GM21529 (cell line): ENCODE data around the gene PNPO.
"Not testable (repeated sequence)": the region's sequence is repeated elsewhere in the genome, so short reads cannot be mapped to it uniquely, and the experiment has no call there.

Experiments
- ATAC-seq: cut with Tn5 transposase; IDR thresholded peaks from one replicate; pipeline ENCODE4 v1.9.1; 2021; ENCODE audit not compliant: unreplicated experiment

Gene PNPO

DNA sequence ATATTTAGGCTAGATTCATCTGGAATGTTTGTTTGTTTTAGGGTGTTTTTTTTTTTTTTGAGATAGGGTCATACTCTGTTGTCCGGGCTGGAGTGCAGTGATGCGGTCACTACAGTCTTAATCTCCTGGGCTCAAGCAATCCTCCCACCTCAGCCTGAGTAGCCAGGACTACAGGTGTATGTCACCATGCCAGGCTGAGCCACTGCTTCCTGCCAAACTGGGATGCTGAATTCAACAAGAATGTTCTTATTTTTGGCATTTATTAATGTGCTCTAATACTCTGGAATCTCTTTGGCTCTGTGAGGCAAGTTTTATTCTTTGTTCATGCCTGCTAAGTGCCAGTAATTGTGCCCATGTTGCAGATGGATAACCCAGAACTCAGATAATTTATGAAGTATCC lies 23.8 kb upstream of the PNPO start:
- no peak for ATAC-seq

DNA sequence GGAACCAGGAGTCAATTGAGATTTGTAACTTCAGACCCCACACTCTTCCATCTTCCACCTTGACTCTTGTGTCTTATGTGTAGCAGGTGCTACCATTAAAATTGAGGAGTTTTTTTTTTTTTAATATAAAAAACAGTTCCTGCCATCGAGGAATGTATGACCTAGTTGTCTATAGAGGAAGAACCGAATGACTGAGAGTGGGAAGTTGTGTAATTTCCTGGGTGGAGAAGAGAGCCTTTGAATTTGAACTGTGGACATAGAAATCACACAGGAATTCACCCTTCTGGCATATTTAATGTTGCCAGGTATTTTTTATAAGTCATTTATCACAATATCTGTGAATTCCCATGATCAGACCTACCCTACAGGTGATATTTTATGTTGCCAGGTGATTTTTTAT lies 23.4 kb upstream of the PNPO start:
- ATAC-seq: no peak

DNA sequence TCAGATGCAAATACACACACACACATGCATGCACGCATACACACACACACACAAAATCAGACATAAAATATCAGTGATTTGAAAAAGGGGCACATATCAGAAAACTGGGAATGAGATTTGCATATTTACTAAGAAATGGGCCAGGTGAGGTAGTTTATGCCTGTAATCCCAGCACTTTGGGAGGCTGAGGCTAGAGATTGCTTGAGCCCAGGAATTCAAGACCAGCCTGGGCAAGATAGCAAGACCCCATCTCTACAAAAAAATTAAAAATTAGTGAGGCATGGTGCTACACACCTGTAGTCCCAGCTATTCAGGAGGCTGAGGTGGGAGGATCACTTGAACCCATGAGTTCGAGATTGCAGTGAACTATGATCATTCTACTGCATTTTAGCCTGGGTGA lies 22.4 kb upstream of the PNPO start:
- no peak for ATAC-seq

DNA sequence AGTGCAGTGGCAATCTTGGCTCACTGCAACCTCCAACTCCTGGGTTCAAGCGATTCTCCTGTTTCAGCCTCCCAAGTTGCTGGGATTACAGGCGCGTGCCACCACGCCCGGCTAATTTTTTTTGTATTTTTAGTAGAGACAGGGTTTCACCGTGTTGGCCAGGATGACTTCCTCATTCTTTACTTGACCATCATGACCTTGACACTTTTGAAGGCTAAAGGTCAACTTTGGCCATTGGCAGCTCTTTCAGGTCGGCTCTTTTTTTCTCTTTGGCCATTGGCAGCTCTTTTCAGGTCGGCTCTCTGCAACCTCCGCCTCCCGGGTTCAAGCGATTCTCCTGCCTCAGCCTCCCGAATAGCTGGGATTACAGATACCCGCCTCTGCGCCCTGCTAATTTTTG lies 21.5 kb upstream of the PNPO start:
- ATAC-seq: not testable (repeated sequence)

DNA sequence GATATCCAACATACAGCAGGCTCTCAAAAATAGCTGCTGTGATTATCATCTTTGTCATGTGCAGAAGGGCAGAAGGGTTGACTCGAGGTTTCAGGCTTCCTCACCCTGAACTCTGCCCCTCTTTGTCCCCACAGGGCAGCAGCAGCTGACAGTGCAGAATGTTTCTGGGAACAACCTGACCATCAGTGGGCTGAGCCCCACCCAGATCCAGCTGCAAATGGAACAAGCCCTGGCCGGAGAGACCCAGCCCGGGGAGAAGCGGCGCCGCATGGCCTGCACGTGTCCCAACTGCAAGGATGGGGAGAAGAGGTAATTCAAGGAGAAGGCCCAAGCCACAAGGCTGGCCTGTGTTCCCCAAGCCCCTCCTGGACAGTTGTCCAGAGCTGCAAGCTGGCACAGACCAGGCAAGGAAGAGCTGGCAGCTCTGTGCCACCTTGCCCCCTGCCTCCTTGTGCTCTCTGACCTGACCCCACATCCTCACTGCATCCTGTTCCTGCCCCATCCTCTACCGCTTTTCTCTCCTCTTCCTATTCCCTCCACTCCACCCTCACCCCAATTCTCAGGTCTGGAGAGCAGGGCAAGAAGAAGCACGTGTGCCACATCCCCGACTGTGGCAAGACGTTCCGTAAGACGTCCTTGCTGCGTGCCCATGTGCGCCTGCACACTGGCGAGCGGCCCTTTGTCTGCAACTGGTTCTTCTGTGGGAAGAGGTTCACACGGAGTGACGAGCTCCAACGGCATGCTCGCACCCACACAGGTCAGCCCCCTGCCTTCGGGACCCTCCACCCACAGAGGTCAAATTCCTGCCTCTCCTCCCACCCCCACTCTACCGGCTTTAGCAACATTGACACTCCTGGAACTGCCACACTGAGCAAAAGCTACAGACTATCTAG lies 16.3 kb upstream of the PNPO start:
- no peak for ATAC-seq

DNA sequence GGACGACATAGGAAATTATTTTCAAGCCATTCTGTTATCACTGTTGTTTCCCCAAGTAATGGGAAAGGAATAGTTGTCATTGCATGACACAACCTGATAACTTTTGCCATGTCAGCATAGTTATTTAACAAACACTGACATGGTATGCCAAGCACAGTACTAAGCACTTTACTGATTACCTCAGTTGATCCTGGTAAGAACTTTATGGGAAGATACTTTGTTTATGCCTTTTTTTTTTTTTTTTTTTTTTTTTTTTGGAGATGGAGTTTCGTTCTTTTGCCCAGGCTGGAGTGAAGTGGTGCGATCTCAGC lies 15.7 kb upstream of the PNPO start:
- ATAC-seq: no peak

DNA sequence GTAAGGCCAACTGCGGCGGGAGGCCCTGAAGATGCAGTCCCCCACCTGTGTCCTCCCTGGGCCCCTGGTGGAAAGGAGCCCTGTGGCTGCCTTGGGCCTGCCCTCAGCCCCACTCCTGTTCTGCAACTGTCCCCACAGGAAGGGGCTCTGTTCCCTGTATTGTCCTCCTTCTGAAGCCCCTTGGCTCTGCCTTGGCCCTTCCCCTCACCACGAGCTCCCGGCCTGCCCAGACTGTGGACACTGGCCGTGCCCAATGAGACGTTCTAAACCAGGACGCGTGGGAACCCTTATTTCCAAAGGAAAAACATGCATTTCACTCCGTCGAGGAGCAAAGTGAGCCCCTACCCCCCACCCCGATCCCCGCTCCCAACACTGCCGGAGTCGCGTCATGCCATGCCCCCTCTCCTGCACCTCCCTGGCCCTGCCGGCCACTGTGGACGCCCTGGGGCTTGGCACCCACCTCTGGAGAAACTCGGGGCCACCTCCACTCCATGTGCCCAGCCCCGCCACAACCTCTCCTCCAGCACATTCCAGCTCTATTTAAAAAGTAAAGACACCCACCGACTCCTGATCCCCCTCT lies 13.5 kb upstream of the PNPO start:
- ATAC-seq: no peak

DNA sequence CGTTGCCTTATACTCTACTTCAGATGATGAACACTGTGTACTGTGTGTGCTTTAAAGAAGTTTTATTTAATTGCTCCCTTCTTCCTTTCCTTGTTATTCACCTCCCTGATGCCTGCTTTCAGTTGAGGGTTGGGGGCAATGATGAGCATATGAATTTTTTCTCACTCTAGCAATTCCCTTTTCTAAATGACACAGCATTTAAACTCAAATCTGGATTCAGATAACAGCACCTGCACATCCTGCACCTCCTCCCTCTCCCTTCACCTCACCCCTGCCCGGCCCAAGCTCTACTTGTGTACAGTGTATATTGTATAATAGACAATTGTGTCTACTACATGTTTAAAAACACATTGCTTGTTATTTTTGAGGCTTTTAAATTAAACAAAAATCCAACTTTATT lies 13.0 kb upstream of the PNPO start:
- ATAC-seq: no peak

DNA sequence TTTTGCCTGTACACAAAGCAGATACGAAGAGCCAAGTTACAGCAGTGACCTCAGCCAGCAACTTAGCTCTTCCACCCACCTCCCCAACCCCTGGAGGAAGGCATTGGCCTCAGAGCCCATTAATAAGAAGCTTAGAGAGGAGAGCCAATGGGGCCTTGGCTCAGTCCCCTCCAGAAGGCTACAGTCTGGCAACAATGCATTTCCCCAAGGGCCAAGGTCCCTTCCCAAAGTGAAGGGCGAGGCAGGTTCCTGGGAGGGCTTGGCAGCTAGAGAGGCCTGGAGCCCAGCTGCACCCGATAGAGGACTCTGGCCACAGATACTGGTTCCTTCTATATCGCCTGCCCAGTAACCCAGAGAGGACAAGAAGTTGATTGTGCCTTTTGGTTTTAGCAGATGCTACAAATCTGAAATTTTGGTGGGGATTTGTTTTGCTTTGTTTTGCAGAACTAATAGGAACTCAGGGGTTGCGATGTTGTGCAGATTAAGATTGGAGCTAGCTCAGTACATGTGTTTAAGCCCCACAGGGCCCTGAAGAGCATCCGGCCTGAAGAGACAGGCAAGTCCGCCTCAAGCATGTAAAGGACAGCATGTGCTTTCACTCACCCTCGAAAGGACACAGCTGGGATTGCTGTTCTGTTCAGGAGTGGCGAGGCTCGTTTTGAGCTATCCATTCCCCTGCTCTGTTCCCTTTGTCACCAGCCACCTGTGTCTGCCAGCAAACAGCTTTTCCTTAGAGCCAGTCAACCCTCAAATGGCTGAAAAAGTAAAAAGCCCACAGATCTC lies 12.0 kb upstream of the PNPO start:
- no peak for ATAC-seq

DNA sequence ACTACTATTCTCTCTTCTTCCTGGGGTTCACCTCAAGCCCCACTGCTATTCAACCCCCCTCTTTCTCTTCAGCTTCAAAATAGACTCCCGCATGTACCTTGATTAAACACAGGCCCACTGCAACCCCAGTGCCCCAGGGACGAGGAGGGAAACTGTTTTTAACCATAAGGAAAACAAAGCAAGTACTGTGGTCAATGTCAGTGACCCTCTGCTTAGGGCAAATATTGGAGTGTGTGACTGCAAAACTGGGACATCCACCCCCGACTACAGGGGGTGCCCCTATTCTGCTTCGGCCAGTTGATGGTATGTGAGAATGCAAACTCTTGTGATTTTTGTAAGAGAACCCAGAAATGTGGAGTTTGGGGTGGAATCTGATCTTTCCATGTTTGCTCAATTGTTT lies 9.5 kb upstream of the PNPO start:
- ATAC-seq: no peak

DNA sequence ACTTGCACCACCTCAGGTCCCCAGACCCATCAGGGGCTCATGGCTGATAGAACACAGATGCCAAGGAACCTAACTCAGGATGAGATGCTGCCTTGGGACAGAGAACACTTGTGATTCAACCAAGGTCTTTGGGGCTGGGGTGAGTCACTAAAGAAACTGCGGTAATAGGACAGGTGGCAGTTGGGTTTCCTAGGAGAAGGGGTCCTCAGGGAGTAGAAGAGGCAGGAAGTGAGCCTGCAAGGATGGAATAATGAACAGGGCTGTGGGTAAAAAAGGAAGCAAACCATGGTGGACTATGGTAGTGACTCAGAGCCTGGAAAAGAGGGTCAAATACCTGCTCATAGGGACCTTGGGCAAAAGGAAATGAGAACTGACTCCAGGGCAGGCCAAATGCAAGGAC lies 6.5 kb upstream of the PNPO start:
- ATAC-seq: no peak

DNA sequence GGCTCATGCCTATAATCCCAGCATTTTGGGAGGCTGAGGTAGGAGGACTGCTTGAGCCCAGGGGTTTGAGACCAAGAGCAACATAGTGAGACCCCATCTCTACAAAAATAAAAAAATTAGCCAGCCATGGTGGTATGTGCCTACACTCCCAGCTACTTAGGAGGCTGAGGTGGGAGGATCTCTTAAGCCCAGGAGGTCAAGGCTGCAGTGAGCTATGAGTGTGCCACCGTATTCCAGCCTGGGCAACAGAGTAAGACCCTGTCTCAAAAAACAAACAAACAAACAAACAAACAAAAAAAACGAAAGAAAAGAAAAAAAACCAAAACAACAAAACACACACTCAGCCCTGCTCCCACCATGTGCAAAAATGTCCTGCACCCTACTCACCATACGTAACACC lies 5.9 kb upstream of the PNPO start:
- ATAC-seq: not testable (repeated sequence)

DNA sequence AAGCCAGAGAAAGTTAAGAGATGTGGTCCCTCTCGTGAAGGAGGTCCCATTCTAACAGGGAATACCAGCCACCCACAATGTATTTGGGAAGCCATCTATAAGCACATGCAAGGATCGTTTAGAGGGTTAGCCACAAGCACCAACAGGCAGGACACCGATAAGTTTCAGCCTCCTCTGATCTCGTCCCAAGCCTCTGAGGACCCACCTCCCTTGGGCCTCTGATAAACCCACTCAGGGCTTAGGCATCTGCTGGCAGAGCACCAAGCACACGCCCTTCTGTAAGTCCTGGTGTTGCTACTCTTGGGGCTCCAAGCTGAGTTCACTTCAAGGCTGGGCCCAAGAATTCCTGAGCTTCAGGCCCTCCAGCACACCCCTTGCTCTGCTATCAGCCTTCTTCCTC lies 5.4 kb upstream of the PNPO start:
- no peak for ATAC-seq

DNA sequence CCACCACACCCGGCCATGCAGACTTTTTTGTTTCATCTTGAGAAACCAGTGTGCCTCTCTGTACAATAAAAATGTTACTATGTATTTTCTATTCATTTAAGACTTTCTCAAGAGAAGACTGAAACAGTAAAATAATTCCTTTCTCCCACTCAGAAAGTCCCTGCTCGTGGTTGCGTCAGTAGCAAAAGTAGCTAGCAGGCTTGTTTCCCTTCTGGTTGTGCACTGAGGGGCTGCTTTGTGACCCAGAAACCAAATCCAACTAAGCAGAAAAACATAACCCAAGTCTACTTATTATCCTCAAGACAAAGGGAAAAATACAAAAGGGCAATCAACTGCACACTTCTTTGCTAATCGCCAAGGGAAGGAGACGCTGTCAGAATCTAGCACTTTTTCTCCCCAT lies 3.4 kb upstream of the PNPO start:
- no peak for ATAC-seq

DNA sequence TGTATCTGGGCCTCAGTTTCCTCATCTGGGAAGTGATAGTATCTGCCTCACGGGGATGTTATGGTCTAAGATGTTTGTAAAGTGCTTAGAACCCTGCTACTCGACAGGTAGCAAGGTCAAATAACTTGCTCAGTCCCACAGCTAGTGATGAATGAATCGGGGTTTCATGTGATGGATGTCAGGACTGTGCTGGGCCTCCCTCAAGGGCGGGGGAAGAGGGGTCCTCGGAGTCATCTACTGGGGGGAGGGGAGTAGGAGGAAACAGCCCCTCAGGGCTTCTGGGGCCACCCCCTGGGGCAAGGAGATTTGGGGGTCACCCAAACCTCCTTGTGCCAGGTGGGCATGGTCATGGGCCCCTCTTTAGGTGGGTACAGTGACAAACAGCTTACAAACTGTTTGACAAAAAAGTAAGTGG lies 732 bp downstream of the PNPO start:
- no peak for ATAC-seq

DNA sequence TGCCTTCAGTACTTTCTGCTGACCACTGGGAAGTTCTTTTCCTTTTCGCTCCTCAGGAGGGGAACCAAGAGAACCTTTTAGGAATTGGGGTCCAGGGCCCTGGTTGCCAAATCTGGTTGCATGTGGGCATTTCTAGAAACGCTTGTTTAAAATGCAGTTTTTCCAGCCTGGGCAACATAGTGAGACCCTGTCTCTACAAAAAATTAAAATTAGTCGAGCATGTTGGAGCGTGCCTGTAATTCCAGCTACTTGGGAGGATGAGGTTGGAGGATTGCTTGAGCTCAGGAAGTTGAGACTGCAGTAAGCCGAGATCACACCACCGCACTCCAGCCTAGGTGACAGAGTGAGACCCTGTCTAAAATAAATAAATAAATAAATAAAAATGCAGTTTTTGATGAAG lies 1.2 kb downstream of the PNPO start:
- ATAC-seq: no peak

DNA sequence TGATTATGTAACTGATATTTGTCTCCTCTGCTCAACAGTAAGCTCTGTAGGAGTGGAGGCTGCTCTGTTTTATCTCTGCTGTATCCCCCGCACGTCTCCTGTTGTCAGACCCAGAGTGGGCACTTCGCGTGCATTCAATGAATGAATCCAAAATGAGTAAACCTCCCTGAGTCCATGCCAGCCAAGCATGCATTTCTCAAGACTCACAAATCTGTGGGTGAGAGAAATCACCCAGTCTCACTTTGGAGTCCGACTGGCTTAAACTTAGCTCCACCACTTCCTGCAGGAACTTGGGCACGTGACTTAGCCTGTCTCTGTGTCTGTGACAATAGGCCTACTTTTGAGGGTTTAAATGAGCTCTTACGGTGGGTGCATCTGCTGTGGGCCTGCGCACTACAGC lies 3.7 kb downstream of the PNPO start:
- ATAC-seq: no peak

DNA sequence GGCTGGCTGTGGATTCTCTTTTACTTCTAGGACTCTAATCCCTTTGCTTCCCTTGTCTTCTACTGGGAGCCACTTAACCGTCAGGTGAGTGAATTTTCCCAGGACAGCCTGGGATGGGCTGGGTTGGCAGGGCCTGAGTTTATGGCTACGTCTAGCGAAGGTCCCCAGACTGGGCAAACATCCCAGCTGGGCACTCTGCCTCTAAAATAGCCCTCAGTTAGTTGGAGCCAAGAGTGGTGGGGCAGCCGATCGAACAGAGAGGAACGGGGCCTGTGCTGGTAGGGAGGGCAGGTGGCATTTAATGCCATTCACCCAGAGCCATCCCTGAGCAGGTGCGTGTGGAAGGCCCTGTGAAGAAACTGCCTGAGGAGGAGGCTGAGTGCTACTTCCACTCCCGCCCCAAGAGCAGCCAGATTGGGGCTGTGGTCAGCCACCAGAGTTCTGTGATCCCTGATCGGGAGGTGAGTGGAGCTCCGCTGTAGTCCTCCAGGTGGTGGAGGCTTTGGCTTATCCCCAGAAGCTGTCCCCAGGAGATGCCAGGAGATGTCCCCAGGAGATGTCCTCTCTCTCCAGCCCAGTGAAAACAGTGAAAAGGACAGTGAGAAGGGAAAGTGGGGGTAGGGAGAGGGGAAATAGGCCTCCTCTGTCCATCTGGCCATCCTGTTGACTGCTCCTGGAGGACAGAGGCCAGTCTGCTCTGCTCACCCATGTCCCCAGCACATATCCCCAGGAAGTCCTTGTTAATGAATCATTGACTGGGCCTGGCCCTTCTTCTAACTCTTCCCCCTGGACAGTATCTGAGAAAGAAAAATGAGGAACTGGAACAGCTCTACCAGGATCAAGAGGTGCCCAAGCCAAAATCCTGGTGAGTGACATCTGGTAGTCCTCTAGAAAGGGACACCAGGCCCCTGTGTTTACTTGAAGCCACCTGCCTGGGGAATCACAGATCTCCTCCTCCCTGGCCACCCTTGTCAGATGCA lies 4.4 kb downstream of the PNPO start:
- no peak for ATAC-seq

DNA sequence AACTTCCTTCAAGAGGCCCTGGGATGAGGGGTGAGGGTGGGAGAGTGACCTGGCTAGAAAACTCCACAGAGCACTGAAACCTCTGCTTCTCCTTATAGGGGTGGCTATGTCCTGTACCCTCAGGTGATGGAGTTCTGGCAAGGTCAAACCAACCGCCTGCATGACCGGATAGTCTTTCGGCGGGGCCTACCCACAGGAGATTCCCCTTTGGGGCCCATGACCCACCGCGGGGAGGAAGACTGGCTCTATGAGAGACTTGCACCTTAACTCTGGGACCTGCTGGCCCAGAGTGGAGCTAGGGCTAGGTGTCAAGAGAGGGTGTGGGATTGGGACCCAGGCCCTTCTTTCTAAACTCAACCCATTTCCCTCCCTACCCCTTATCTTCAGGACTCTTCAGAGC lies 5.1 kb downstream of the PNPO start:
- ATAC-seq: no peak

DNA sequence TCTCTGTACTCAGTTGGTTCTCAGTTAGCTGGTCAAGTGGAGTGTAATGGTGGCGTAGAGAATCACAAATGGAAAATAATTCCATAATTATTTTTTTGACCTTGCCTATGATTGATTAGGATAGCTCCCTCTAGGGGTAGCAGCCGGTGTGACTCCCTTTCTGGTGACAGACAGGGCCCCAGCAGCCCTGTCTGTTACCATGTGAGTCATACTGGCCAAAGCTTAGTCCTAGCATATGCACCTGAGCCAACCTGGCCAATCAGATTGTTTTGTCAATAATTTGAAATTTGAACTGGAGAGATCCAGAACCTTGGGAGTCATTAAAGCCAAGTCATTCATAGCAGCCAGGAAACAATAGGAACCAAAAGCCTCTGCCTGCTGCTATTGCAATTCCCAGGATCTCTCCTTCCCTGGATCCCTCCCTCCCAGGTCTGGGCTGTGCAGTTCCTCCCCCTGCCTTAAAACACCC lies 5.6 kb downstream of the PNPO start:
- peak; percentile 51 for ATAC-seq

DNA sequence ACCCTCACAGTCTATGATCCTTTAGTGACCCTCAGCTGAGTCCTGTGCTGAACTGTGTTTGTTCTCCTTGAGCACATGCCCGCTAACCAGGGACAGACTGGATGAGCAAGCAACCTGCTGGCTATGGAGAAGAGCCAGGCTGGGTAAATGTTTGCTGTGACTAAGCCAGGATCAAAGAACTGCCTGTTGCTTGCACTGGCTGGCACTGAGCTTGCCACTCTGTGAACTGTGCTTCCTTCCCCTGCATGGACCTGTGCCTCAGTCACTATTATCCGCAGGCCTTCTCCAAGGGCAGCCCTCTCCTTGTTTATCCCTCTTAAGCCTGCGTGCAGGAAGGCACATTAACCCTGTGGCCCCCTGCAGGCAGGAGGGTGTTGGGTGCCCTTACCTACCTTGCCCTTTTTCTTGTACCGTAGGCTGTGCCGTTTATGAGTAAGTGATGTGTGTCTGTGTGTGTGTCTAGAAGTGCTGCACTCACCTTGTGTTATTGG lies 7.4 kb downstream of the PNPO start:
- no peak for ATAC-seq
